ENCODE results near the gene ZDHHC23.

- no peak for TF ChIP-seq CTCF (IDR thresholded peaks at IDR 0.05 in 4 of 5, conservative IDR thresholded peaks at IDR 0.05 in 1 of 5)
- TF ChIP-seq POLR2A (IDR thresholded peaks at IDR 0.05) = no peak
Measured at GRCh38 chr3:113908133-113908532, 39.7 kb upstream of the ZDHHC23 start.

All from gastrocnemius medialis (tissue), 4 donors.